NCI-H146 (cell line): ENCODE measurements around the gene SUMF1.
"Not testable (repeated sequence)": the region's sequence is repeated elsewhere in the genome, so short reads cannot be mapped to it uniquely, and the experiment has no call there.

Experiments used
- DNase-seq: peaks from one replicate; lab custom pipeline; 2025; lab: John Stamatoyannopoulos, UW

Gene SUMF1

GRCh38 chr3:4460334-4460733, 6.7 kb downstream of the SUMF1 start:
- no peak for DNase-seq

- DNase-seq = no peak
Measured at GRCh38 chr3:4458961-4459360, 8.1 kb downstream of the SUMF1 start.

- DNase-seq = not testable (repeated sequence)
Measured at GRCh38 chr3:4456780-4457179, 10.3 kb downstream of the SUMF1 start.

GRCh38 chr3:4454142-4454541, 12.9 kb downstream of the SUMF1 start:
- DNase-seq = no peak

- no peak for DNase-seq
Measured at GRCh38 chr3:4449043-4449805, 17.8 kb downstream of the SUMF1 start.

- no peak for DNase-seq
Measured at GRCh38 chr3:4448187-4448586, 18.9 kb downstream of the SUMF1 start.

- no peak for DNase-seq
Measured at GRCh38 chr3:4447295-4447999, 19.6 kb downstream of the SUMF1 start.

- DNase-seq = no peak
Measured at GRCh38 chr3:4440951-4441350, 26.1 kb downstream of the SUMF1 start.

- DNase-seq = no peak
Measured at GRCh38 chr3:4438296-4438695, 28.8 kb downstream of the SUMF1 start.

GRCh38 chr3:4432259-4432658, 34.8 kb downstream of the SUMF1 start:
- DNase-seq = no peak

GRCh38 chr3:4429648-4430350, 37.3 kb downstream of the SUMF1 start:
- no peak for DNase-seq

GRCh38 chr3:4426782-4427344, 40.2 kb downstream of the SUMF1 start:
- no peak for DNase-seq

- DNase-seq = no peak
Measured at GRCh38 chr3:4426261-4426781, 40.7 kb downstream of the SUMF1 start.

- DNase-seq = no peak
Measured at GRCh38 chr3:4425707-4426106, 41.4 kb downstream of the SUMF1 start.

- DNase-seq = no peak
Measured at GRCh38 chr3:4425055-4425454, 42.0 kb downstream of the SUMF1 start.

GRCh38 chr3:4421121-4421520, 45.9 kb downstream of the SUMF1 start:
- no peak for DNase-seq

GRCh38 chr3:4419920-4420319, 47.1 kb downstream of the SUMF1 start:
- no peak for DNase-seq

- no peak for DNase-seq
Measured at GRCh38 chr3:4419386-4419785, 47.7 kb downstream of the SUMF1 start.

- no peak for DNase-seq
Measured at GRCh38 chr3:4418156-4418555, 48.9 kb downstream of the SUMF1 start.

- DNase-seq = no peak
Measured at GRCh38 chr3:4417449-4417848, 49.6 kb downstream of the SUMF1 start.

GRCh38 chr3:4416961-4417360, 50.1 kb downstream of the SUMF1 start:
- no peak for DNase-seq

GRCh38 chr3:4416427-4416945, 50.6 kb downstream of the SUMF1 start:
- DNase-seq = no peak
